ENCODE measurements around the gene S100PBP.
A peak's percentile ranks its signal among the peaks of the same experiment; 100 is the strongest.

Gene S100PBP

DNA sequence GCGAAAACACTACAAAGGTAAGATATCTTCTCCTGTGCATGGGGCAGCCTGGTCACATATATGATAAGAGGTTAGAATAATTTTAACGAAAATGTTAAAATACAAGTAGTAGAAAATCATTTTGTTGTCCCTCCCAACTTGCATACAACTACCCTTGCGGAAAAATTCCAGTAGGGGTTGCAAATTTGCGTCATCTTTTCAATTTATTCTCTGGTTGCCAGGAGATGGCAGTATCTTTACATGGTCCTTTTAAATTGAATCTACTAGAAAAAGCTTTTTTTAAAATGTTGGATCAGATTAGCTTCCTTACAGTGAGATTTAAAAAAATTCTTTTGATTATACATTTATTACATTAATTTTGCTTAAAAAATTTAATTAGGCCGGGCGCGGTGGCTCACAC, 10.9 kb downstream of the S100PBP start:
- peak; percentile 44 for DNase-seq (ENCODE audit: low read depth)

DNA sequence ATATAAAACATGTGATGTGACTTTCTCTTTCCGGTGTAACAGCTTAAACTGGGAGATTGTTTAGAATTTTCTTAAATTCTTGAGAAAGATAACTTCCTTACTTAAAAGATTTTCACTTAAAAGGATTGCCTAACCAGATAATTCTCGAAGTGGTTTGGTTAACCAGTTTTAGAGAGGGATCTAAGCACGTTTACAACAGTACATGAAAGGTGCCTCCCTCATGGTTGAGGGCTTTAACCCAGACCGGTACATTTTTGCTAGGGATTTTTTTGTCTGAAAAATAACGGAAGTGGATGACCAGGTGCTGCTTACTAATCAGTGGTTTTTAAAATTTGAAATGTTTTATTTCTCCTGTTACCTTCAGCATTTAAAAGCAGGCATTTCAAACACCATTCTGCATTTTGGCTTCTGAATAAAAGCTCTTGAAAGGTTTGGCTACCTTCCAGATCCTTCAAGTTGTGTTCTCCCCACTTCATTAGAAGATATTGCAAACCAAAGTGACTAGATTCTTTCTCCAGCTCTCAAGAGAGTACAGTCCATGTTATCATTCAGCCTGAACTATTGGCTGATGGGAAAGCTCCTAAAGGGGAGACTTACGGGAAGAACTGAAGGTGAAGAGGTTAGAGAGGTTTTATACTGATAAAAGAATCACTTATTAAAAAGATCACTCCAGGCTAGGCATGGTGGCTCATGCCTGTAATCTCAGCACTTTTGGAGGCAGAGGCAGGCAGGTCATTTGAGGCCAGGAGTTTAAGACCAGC, 12.8 kb downstream of the S100PBP start:
- no peak for DNase-seq (ENCODE audit: low read depth)

DNA sequence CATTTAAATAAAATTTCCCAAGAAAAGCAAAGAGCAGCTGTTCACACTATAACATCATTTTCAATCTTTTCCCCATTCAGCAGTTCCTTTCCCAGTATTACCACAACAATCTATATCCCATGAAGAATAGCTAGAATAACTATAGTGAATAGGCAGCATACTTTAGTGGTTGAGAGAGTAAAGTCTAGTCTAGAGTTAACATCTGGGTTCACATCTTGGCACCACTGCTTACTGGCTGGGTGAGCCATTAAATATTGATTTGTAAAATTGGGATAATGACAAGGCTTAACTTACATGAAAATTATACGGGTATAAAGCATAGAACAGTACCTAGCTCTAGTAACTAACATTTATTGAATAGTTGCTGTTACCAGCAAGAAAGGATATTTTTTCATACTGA, 14.4 kb downstream of the S100PBP start:
- no peak for DNase-seq (ENCODE audit: low read depth)

DNA sequence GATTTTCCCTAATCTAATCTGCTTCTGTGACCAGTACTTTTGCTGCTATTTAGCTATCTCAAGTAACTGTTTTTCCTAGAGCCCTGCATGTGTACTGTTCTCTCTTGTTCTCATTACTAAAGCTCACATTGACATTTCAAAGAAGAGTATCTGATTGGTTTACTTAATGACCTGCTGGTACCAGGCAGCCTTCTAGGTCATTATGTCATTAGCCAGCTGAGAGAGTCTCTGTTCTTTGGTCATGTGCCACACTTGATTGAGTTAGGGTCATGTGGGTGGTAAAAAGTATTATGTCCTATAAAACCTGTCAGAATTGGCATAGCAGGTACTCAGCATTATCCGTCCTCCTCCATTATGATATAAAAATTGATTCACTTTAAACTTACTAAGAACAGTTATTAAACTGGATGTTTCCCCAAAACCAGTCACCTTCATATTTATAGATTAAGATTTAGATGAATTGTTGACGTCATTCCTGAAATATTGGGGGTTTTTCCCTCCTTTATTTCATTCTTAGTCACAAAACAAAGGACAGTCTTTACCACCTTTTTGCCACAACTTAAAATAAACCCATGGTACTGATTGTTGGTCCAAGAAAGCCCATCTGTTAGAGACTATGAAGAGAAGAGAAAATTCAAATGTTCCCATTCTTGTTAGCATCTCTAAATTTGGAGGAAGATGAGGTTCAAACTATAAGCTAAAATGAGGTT, 31.1 kb downstream of the S100PBP start:
- no peak for DNase-seq (ENCODE audit: low read depth)

DNA sequence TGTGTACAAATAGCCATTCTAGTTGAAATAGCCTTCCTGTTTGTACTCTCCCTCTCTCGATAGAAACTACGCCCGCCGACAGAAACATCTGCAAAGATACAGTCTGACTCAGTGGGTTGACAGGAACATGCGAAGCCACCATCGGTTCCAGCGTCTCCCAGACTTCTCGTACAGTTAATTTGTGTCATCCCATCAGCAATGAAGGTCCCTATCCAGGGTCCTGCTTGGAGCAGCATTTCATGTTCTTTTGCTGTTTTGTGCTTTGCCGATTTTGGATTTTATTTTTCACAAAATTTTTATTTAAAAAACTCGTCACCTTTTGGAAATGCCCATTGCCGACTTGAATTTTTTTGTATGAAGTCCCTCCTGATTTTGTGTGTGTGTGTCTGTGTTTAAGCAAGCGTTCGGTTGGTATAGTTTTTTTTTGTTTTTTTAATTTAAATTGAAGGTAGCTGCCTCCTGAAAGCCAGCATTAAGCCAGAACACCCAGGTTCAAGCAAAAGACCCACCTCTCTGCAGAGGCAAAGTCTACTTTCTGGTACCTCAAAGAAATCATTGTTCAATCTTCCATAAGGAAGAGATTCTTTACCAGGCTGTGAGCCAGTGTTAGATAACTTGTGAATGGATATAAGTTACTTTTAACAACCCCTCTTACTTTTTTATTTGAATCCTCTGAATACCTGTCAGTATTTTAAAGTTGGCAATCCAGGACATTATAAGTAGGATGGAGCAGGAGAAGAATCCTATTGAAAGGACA, 38.6 kb downstream of the S100PBP start:
- no peak for DNase-seq (ENCODE audit: low read depth)

DNA sequence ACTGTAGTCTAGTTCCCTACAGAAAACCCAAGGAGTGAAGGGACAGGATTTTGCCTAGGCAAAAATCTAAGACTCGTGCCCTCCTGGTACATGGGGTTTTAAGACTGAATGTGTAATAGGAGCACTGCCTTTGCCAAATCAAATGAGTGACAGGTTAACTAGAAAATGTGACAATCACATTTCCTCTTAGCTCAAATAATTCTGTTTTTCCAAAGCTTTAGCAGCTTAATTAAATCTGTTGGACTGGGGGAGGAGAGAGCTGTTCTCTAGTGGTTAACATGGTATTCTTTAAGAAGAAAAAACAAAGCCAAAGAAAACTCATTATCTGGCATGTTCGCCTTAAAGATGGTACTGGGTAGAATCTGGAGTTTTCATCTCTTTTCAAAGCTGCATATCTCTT, 40.7 kb downstream of the S100PBP start:
- no peak for DNase-seq (ENCODE audit: low read depth)

DNA sequence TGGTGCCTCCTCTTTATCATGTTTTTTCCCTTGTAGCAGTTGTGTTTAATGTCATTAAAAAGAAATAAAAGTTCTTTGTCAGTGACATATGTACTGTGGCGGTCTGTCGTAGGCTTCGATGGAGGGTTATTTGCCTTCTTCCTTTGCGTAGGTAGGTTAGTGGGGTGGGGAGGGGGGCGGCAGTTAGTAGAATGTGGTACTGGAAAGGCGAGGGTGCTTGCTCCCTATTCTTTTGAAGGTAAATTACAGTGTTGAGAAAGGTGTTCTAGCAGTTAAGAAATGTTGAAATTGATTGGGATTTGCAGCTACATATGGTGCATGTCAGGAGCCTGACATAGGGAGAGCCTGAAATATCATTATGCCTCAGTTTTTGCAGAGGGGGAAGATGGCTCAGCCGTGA, 41.3 kb downstream of the S100PBP start:
- DNase-seq (ENCODE audit: low read depth) = no peak

DNA sequence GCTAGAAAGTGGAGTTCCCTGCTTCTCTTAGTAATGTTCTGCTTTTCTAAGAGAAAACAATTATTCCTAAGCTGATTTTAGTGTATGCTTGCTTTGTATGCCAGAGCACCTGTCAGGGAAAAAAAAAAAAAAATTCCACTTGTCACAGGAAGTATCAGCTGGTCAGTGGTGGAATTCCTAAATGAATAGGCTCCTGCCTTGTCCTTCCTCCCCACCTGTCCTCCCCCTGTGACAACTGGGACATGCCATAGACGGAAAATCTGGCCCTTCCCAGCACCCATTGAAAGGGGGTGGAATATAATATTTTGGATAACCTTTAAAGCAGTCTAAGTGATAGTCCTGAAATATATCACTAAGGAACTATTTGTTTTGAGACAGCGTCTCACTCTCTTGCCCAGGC, 42.5 kb downstream of the S100PBP start:
- DNase-seq (ENCODE audit: low read depth) = no peak

DNA sequence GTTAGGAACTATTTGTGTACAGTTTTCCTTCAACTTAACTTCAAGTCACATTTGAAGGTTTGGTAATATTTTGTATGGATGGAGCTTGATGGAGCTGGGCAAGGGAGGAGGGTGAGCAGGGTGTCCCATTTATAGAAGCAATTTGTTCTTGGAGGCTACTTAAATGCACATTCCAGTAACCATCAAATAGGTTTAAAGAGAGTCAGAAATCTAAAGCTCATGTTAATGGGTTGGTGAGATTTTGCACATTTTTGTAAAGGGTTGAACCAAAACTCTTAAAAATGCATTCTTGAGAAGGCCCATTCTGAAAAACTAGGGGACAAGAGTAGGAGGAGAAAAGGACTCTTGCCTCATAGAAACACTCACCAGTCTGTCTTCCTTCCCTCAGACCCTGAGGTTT, 43.1 kb downstream of the S100PBP start:
- no peak for DNase-seq (ENCODE audit: low read depth)

DNA sequence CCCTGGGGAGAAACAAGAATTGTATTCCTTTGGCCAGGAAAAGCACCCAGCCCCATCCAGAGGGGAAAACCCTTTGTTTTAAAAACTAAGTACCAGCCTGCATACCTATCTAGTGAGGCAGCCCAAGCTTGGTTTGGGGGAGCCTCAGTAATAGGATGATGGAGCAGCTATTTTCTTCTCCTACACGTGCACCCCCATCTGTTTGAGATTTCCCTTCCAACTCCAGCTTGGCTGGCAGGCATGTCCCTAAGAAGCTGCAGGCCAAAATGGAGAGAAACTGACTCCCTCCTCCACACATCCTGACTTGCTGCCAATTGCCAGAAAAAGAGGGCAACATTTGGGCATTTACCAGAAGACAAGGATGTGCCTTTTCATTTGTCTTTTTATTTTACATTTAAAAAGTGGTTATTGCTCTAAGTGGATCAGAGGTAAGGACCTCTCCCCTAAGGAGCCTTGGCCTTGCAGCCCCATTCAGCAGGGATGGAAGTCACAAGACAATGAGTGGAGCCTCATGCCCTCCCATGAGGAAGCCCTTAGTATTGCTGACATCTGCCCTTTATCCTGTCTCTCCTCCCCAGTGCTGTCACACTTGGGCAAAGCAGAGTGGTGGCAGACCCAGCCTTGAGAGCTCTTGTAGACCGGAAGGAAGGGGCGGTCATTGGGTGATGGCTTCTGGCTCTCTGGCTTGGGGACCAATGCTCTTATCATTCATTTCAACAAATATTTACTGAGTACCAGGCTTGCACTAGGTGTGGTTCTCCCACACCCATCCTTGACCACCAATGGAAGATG, 44.6 kb downstream of the S100PBP start:
- DNase-seq (ENCODE audit: low read depth) = peak; percentile 41

DNA sequence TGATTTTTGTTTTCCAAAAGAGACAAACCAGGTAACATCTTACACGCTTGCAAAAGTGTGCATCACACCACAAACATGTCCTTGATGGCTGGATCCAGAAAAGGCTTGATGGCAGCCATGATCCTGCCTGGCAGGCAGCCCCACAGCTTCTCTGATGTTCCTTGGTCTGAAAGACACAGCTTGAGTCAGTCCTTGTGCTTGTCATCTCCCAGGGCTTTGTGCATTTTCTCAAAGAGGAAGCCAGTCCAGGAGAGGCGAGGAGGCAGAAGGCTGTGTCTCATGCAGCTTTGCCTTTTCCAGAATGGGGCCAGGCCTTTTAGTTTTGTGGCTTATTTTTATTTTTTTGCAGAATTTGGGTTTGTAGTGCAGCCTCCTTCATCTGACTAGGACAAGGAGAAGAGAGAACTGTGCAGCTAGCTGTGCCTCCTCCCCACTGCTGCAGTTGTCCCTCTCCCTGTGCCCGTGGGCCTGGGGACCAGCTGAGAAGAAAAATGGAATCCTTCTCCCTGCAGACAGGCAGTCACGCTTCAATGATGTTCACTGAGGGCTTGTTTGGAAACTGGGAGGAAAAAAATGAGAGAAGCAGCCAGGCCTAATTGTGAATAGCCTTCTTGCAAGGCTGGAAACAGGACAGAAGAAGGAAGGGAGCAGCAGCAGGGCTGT, 45.9 kb downstream of the S100PBP start:
- DNase-seq (ENCODE audit: low read depth) = no peak

DNA sequence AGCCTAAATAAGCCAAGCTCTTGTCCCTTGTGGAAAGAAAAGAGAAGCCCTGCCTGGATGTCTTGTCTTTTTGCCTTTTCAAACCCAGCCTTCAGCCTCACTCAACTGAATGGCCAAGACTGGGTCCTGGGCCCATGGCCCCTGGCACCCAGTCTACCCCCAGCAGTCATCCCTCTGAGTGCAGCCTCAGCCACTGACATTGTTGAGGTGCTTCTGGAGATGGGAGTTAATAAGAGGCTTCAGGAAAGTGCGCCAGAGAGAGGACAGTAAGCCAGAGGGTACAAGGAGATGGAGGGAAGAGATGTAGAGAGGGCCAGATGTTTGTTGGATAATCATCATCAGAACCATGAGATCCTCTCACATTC, 46.4 kb downstream of the S100PBP start:
- no peak for DNase-seq (ENCODE audit: low read depth)

DNA sequence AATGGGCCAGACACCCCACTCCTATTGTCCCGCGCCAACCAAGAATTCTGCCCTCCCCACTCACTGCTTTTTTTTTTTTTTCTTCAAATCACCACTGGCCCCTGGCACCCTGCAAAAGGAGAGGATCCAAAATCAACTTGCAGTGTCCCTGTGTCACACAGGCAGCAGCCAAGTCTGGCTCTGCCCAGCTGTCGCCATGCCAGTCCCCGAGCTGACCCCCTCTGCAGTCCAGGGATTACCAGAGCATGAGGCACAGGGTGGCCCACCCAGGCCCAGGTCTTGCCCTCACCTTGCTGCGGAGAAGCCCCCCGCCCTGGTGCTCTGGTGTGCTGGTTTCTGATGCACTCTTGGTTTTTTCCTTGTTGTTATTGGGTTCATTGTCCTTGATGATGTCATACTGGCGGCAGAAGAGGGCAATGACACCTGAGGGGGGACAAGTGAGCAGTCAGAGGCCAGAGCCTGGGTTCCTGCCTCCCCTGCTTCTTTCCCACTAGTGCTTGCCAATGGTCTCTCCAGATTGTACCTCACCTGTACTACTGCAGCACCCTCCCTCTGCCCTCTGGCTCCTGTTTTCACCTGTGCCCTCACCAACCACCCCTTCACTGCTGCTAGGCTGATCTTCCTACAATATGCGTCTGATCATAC, 47.0 kb downstream of the S100PBP start:
- DNase-seq (ENCODE audit: low read depth) = no peak

DNA sequence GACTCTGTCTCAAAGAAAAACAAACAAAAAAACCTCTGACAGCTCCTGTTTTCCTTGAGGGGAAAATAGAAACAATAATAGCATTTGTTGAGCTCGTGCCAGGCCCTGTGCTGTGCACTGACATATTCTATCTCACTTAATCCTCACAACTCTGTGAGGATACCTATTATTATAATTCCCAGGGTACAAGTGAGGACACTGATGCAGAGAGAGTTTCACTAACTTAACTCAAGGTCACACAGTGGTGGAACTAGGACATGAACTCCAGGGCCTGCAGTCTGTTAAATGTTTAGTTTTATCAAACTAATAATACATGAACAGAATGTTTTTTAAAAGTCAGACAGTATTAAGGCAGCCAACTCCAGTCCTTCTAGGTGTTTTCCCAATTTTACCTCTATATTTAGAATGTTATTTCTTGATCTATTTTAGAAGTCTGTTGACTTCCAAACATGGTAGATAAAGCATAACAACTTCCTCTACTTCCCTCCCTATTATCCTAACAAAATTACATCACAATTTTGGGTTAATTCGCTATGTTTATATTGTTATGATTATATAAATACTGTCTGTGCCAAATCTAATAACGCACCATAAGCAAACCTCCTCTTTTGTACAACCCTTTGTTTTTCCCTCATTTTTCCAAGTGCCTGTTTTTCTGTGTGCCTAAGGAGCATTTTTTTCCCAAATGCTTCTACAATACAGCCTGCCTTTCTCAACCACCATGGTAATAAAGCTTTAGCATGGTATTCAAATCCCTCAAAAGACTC, 48.4 kb downstream of the S100PBP start:
- no peak for DNase-seq (ENCODE audit: low read depth)

DNA sequence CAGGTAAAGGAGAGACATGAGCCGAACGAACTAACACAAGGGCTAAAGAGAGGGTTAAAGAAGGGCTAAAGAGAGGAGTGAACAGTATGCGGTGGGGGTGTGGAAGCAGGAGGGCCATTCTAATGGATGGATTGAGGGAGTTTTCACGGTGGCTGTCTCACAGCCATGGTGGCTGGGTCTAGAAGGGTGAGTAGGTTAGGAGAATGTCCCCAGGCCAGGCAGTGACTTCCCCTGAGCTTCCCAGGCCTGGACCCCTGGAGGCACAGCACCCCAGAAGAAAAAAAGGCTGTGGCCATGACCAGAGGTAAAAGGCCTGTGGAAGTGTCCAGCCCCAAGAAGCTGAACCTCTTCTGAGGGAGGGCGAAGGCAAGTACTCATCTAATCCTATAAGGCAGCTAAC, 49.7 kb downstream of the S100PBP start:
- no peak for DNase-seq (ENCODE audit: low read depth)

DNA sequence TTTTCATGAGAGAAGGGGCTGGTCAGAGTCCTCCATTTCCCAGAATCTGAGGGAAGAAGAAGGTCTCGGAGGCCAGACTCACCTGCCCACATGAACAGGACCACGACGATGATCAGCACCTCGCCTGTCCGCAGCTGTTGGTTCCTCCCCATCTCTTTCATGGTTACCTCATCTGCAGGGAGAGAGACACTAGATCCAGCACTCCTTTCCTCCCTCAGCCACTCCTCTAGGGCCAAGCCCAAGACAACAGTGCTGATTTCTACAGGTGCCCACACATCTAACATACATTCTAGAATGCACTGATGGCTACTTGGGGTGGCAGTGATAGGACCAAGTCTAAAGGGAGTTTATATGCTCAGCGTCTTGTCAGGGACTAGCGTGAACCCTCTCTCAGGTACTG, 50.2 kb downstream of the S100PBP start:
- DNase-seq (ENCODE audit: low read depth) = no peak

DNA sequence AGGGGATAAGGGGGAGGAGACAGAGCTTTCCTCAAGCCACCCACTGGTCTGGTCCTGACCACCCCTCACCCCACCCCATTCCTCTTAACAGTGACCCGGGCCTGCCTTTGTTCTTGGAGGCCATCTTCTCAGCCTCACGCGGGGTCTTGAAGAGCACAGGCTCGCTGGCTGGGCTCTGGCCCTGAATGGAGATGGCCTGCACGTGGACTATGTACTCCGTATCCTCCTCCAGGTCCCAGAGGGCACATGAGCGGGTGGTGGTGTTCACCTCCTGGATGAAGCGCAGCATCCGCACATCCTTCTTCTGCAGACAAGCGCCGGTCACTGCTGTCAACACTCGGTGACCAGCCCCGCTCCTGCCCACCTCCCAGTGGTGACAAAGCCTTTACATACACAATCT, 50.6 kb downstream of the S100PBP start:
- no peak for DNase-seq (ENCODE audit: low read depth)

DNA sequence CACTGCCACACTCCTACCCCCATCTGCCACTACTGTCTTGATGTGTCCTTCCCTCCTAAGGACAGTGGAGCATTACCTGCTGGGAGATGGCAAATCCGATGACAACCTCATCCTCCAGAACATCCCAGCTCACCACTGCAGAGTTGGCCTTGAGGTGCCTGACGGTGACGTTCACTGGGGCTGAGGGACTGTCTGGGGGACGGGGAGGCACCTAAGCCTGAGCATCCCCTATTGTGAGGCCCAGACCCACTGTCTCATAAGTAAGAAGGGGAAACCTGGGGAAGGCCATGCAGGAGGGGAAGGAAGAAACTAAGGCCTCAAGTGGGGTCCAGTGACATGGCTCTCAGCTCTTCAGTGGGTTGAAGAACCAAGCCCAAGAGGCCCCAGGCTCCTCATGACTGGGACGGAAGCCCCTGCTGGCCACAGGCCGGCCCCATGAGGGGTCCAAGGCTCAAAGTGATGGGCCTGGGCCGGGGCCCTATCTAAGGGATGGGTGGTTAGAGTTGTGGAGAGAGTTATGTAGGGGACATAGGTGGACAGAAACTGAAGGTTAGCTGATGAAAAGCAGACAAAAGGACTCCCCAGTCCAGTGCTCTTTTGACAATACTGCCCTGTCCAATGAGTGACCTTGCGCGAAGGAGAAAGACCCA, 51.5 kb downstream of the S100PBP start:
- DNase-seq (ENCODE audit: low read depth) = no peak

DNA sequence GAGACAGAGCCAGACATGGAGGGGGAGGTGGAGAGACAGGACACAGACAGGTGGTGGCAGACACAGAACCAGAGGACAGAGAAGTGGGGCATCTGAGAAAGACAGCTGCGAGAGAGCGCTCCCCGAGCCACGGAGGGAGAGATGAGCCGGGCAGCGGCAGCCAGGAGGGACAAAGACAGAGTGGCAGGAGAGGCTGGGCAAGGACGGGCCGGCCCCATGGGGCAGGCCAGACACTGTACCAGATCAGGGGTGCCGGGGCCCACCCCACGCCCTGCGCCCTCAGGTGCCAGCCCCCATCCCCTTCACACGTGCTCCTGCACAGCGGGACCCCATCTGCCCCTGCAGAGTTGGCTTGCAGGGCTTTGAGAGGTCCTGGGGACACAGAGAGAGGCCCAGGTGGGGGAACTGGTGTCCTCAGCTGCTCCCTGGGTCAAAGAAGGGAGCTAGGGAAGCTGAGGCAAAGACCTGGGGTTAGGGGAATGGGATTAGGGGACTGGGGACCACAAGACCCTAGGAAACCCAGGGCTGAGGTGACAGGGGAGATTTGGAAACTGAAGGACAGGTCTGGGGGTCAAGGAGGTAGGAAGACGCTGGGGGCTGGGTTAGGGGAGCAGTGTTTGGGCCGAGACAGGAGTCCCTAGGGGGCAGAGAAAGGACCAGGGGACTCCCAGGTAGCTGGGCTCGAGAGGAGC, 52.6 kb downstream of the S100PBP start:
- no peak for DNase-seq (ENCODE audit: low read depth)
